Pancreas (tissue), 10 donors: ENCODE data around the gene RAVER2. TPM values are rescaled to one million over a fixed set of nuclear protein-coding genes. Genes with fewer than 3 reads are reported as not detected.

Source experiments
- ATAC-seq, 4 donors: fragments of 200-7000 bp; cut with Tn5 transposase; one replicate each; pipeline versions ENCODE4 v1.8.0 to v1.9.1; 2020; ENCODE audit warnings: mild to moderate bottlenecking in 4 of 4, moderate library complexity in 4 of 4
- DNase-seq, 6 donors: peaks; one replicate each; pipeline ENCODE4 v3.0.0-alpha.2; 2020
- FAIRE-seq: peaks from 2 replicates; lab custom pipeline; 2012; peaks lifted over from hg19 to GRCh38; lab: Jason Lieb, UNC
- H3K27ac ChIP-seq, 4 donors: fragments of 200-600 bp; sonication (generic); 1 replicate in 3 of 4; 2 replicates in 1 of 4; pipeline versions ENCODE4 v1.5.0 to v1.8.0; 2020
- H3K27me3 ChIP-seq, 4 donors: fragments of 200-600 bp; one replicate each; pipeline ENCODE4 v1.8.0; 2021
- H3K36me3 ChIP-seq, 3 donors: fragments of 200-600 bp; sonication (generic) in 1 of 3; one replicate each; pipeline versions ENCODE4 v1.5.0 to v1.8.0; 2020 to 2021
- H3K4me1 ChIP-seq, 3 donors: fragments of 200-600 bp; one replicate each; pipeline ENCODE4 v1.8.0; 2021
- H3K4me3 ChIP-seq, 4 donors: fragments of 200-600 bp; sonication (generic) in 2 of 4; one replicate each; pipeline versions ENCODE4 v1.5.0 to v1.8.0; 2020 to 2021
- H3K9me3 ChIP-seq, 4 donors: fragments of 200-600 bp; one replicate each; pipeline ENCODE4 v1.8.0; 2021
- WGBS, 2 donors: extraction: QIAGEN DNeasy Blood & Tissue Kit; methylation state at CpG; one replicate each; pipeline ENCODE4 v1.1.7; 2013; 5-methylcytosine and 5-hydroxymethylcytosine counted together
- intact Hi-C, 3 donors: fragments of 100-400 bp; cut with DNase I; formaldehyde crosslinking; loops; one replicate each; pipeline versions ENCODE4 v1.11.1 to v1.14.2; 2022
- polyA plus RNA-seq, 2 donors: library from polyadenylated mRNA; stranded (reverse); fragments of 200-250 nt; gene quantifications; one replicate each; pipeline ENCODE4 v1.2.3, GENCODE V29; 2013
- total RNA-seq, 6 donors: library from RNA; stranded (reverse); fragmentation: NEBNext Ultra II Directional in 4 of 6; extraction: Animal tissue kit (Norgen Biotek cat#: 25700) in 4 of 6; gene quantifications; one replicate each; pipeline versions ENCODE4 v1.2.1 to v1.2.4, GENCODE V29; 2021 to 2023
- TF ChIP-seq, protein P1 (sequence below), 4 donors: fragments of 200-600 bp; sonication (generic) in 3 of 4; IDR thresholded peaks; one replicate each; pipeline versions ENCODE4 v1.5.0 to v1.8.0; 2021; ENCODE audit warnings: antibody characterized with exemption in 4 of 4
- donor health status: healthy with polysubstance abuse.
- donor health status: DM: no; HTN: no; CAD: no; lungs with moderate emphysema.
- donor health status: DM: no; HTN: no; CAD: no.
- donor health status: control.
- donor health status: control.
- donor health status: Bipolar disorder and iron deficiency.
- donor health status: DM: yes; HTN: yes; CAD: no.
- donor health status: DM: no; HTN: no; CAD: no.
- donor health status: DM: no; HTN: no; CAD: no.
- donor health status: DM: yes; HTN: yes; CAD: no.

The RAVER2 gene
- total and polyA plus RNA-seq, 8 donors = 3.3 to 8.7 (median 5.0) TPM

DNA sequence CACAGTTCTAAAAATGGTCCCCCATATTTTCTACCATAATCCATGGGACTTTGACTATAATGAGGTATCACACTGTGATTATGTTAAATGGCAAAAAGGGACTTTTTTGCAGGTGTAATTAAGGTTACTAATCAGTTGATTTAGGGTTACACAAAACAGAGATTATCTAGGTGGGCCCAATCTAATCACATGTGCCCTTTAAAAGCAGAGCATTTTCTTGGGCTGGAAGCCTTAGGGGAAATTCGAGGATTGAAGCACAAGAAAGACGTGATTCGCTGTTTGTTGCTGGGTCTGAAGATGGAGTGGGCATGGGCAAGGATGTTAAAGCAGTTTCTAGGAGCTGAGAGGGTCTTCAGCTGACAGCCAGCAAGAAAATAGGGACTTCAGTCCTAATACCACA is 13.4 kb downstream of the RAVER2 start:
- peaks cover 0 to 21% (median 6%) of the 10 kb centered on the region in 3 donors for H3K4me1 ChIP-seq
- ATAC-seq (no peak), DNase-seq (no peak), FAIRE-seq (no peak)
- intact Hi-C loops = no loop called here
- 89 to 93% methylated on average over 3 of the region's 3 CpGs for WGBS, 2 donors
- H3K27ac ChIP-seq = no peak overlapping the region
- H3K27me3 ChIP-seq = no peaks in the 10 kb centered on the region
- TF ChIP-seq, protein P1, sequence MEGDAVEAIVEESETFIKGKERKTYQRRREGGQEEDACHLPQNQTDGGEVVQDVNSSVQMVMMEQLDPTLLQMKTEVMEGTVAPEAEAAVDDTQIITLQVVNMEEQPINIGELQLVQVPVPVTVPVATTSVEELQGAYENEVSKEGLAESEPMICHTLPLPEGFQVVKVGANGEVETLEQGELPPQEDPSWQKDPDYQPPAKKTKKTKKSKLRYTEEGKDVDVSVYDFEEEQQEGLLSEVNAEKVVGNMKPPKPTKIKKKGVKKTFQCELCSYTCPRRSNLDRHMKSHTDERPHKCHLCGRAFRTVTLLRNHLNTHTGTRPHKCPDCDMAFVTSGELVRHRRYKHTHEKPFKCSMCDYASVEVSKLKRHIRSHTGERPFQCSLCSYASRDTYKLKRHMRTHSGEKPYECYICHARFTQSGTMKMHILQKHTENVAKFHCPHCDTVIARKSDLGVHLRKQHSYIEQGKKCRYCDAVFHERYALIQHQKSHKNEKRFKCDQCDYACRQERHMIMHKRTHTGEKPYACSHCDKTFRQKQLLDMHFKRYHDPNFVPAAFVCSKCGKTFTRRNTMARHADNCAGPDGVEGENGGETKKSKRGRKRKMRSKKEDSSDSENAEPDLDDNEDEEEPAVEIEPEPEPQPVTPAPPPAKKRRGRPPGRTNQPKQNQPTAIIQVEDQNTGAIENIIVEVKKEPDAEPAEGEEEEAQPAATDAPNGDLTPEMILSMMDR (IDR thresholded peaks at IDR 0.05) = no peak
- H3K9me3 ChIP-seq = no peaks in the 10 kb centered on the region
- no peaks in the 10 kb centered on the region for H3K36me3 ChIP-seq
- H3K4me3 ChIP-seq = no peak overlapping the region

DNA sequence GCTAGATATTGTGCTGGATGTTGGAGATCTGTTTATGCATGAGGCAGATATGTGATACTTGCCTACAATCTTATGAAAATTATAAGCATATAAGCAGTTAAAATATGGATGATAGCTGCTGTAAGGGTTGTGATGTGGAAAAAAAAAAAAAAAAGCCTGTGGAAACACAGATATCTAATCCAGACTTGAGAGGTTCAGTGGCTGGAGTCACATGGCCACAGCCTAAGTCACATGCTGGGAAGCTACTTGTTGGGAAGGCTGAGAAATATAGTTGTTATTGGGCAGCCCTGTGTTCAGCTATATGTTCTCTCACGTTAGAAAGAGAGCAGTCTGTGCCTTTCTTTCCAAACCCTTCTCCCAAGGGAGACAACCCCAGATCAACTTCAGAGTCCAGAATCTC is 15.1 kb downstream of the RAVER2 start:
- H3K4me3 ChIP-seq = no peak overlapping the region
- no peak for DNase-seq
- 82 to 86% methylated on average over 1 of the region's 1 CpG for WGBS, 2 donors
- no peaks in the 10 kb centered on the region for H3K27me3 ChIP-seq
- no peak for FAIRE-seq
- H3K36me3 ChIP-seq = no peaks in the 10 kb centered on the region
- TF ChIP-seq, protein P1 (IDR thresholded peaks at IDR 0.05) = no peak
- peaks cover 0 to 9% (median 5%) of the 10 kb centered on the region in 3 donors for H3K4me1 ChIP-seq
- ATAC-seq = no peak
- intact Hi-C loops = no loop called here
- no peaks in the 10 kb centered on the region for H3K9me3 ChIP-seq
- H3K27ac ChIP-seq = no peak overlapping the region

DNA sequence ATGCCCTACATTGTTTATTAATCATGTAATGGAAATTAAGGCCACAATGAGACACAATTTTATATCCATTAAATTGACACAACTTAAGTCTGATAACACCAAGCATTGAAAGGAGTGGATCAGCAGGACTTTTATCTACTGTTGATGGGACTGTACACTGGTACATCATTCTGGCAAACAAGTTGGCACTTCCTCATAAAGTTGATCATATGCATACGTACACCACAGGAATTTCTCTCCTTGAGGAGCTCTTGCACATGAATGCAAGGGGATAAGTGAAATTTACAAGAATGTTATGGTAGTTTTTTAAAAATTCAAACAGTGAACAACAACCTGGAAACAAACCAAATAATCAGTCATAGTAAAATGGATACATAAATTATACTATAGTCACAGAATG is 20.1 kb downstream of the RAVER2 start:
- ATAC-seq = no peak
- H3K9me3 ChIP-seq = no peaks in the 10 kb centered on the region
- no peaks in the 10 kb centered on the region for H3K27me3 ChIP-seq
- TF ChIP-seq, protein P1 (IDR thresholded peaks at IDR 0.05) = no peak
- no peaks in the 10 kb centered on the region for H3K36me3 ChIP-seq
- DNase-seq = no peak
- H3K4me3 ChIP-seq = no peak overlapping the region
- intact Hi-C loops = no loop called here
- H3K27ac ChIP-seq = no peak overlapping the region
- FAIRE-seq = no peak
- H3K4me1 ChIP-seq = peaks cover 0 to 12% (median 7%) of the 10 kb centered on the region in 3 donors
- WGBS, 2 donors = 86 to 91% methylated on average over 1 of the region's 1 CpG

DNA sequence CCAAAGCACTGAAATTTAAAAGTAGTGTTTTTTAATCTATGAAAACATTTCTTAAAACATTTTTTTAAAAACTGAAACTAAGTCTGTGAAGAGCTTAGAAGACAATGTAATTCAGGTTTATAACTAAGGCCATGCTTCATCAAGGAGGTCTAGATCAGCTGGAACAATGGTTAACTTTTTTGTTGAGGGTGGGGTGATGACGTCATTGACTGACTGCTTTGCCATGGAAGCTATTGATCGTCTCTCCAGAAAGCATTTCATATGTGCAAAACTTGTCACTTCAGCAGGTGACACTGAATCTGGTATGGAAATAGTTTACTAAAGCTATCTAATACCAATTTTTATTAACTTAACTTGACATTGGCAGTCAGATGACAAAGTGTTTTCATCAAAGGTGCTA is 21.0 kb downstream of the RAVER2 start:
- DNase-seq = peak in 1 of 6 donors; percentile 21
- TF ChIP-seq, protein P1 (IDR thresholded peaks at IDR 0.05) = no peak
- 7 to 11% methylated on average over 2 of the region's 2 CpGs for WGBS, 2 donors
- Histone ChIP-seq H3K27ac (no peak overlapping the region), H3K4me3 (no peak overlapping the region), H3K27me3 (no peaks in the 10 kb centered on the region), H3K4me1 (peaks cover 0 to 12% (median 7%) of the 10 kb centered on the region in 3 donors), H3K36me3 (no peaks in the 10 kb centered on the region), H3K9me3 (no peaks in the 10 kb centered on the region)
- peak in 3 of 4 donors; percentile 46 to 69 (median 64) for ATAC-seq
- no peak for FAIRE-seq
- intact Hi-C loops = no loop called here

DNA sequence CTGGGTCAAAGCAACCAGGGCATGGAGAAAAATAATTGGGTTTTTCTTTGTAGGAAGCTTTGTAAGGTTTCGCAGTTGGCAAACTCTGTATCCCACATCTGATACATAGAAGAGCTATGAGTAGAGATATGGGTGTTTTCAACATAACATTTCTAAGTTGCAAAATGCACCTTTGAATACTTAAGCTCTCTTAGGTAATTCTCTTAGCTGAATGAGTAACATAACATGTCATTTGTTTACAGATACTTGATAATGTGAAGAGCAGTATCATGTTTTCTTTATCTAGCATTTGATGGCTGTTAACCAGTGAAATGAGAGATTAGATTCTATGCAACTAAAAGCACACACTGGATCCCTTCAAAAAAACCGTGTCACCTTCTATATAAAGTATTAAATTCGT is 21.6 kb downstream of the RAVER2 start:
- DNase-seq (no peak), FAIRE-seq (no peak), ATAC-seq (no peak)
- Histone ChIP-seq H3K27me3 (no peaks in the 10 kb centered on the region), H3K4me1 (peaks cover 0 to 12% (median 7%) of the 10 kb centered on the region in 3 donors), H3K36me3 (no peaks in the 10 kb centered on the region), H3K27ac (no peak overlapping the region), H3K9me3 (no peaks in the 10 kb centered on the region), H3K4me3 (no peak overlapping the region)
- 67 to 68% methylated on average over 3 of the region's 3 CpGs for WGBS, 2 donors
- intact Hi-C loops = no loop called here
- TF ChIP-seq, protein P1 (IDR thresholded peaks at IDR 0.05) = no peak
